GM12872 (cell line): ENCODE data around the gene ERMP1.

ENCODE experiments used
- CTCF ChIP-seq: IDR thresholded peaks from 3 replicates; pipeline ENCODE4 v1.5.1; 2011; ENCODE audit warnings: low read depth, mild to moderate bottlenecking, low read length, moderate library complexity; ENCODE audit not compliant: insufficient read depth

Gene ERMP1

GRCh38 chr9:5842929-5843793 lies 10.2 kb upstream of the ERMP1 start:
- no peak for TF ChIP-seq CTCF

GRCh38 chr9:5841771-5842573 lies 9.1 kb upstream of the ERMP1 start:
- TF ChIP-seq CTCF, result no peak

GRCh38 chr9:5840788-5841187 lies 7.9 kb upstream of the ERMP1 start:
- TF ChIP-seq CTCF, result no peak

GRCh38 chr9:5839572-5839902 lies 6.6 kb upstream of the ERMP1 start:
- TF ChIP-seq CTCF, result no peak

- TF ChIP-seq CTCF, result no peak
Observed at GRCh38 chr9:5838884-5839571, 6.1 kb upstream of the ERMP1 start.

- no peak for TF ChIP-seq CTCF
Observed at GRCh38 chr9:5835808-5836207, 2.9 kb upstream of the ERMP1 start.

GRCh38 chr9:5834214-5834613 lies 1.3 kb upstream of the ERMP1 start:
- no peak for TF ChIP-seq CTCF
